ENCODE data around the gene SLC22A23.

SLC22A23 gene

GRCh38 chr6:3309391-3310050 is 147.3 kb downstream of the SLC22A23 start:
- Histone ChIP-seq H3K9ac (ENCODE audit: low read depth, low read length) (no peak overlapping the region), H3K27me3 (ENCODE audit: control insufficient read depth, insufficient read depth, low read length) (no peaks in the 10 kb centered on the region), H3K4me1 (ENCODE audit: control insufficient read depth, insufficient read depth, low read length) (0 out of 2 replicates have a peak, but pooled peaks cover 5% of the 10 kb centered on the region), H3K27ac (ENCODE audit: low read depth, low read length) (no peak overlapping the region), H3K9me3 (ENCODE audit: control insufficient read depth, insufficient read depth, low read length) (no peaks in the 10 kb centered on the region), H3K36me3 (ENCODE audit: control insufficient read depth, insufficient read depth, low read length) (no peaks in the 10 kb centered on the region), H3K4me3 (ENCODE audit: low read depth, low read length) (no peak overlapping the region)

DNA sequence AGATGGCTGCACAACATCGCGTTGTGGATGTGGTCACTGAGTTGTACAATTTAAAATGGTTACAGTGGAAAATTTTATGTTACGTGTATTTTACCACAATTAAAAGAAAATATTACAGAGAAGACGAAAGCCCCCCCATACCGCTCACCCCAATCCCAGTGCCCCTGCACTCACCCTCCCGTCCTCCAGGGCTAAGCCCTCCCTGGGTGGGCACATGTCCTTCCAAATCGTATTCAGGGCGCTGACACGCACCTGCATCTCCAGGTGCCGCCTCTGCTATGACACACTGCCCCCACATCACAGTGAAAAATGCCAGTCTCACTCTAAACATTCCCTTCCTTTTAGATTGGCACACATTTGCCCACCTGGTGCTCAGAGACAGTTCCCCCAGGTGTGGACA is 148.7 kb downstream of the SLC22A23 start:
- 0 out of 2 replicates have a peak, but pooled peaks cover 5% of the 10 kb centered on the region for H3K4me1 ChIP-seq (ENCODE audit: control insufficient read depth, insufficient read depth, low read length)
- no peaks in the 10 kb centered on the region for H3K36me3 ChIP-seq (ENCODE audit: control insufficient read depth, insufficient read depth, low read length)
- H3K9me3 ChIP-seq (ENCODE audit: control insufficient read depth, insufficient read depth, low read length) = no peaks in the 10 kb centered on the region
- H3K27ac ChIP-seq (ENCODE audit: low read depth, low read length) = no peak overlapping the region
- no peak overlapping the region for H3K4me3 ChIP-seq (ENCODE audit: low read depth, low read length)
- no peak overlapping the region for H3K9ac ChIP-seq (ENCODE audit: low read depth, low read length)
- no peaks in the 10 kb centered on the region for H3K27me3 ChIP-seq (ENCODE audit: control insufficient read depth, insufficient read depth, low read length)

DNA sequence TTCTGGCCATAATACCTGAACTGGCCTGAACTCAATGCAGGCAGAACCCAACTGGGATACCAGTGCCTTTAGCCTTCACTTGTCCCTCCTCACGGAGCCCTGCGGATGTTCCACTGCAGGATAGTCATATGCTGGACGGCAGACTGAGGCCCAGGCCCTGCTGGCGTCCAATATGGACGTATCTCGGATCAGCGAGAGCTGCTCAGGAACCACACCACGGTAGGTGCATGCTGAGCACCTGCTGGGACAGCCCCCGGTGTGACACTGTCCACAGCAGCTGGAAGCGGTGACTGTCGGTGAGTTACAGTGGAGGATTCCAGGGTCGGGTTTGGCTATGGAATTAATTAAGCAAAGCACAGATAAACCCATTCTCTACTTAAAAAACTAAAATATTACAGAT is 149.4 kb downstream of the SLC22A23 start:
- Histone ChIP-seq H3K27ac (ENCODE audit: low read depth, low read length) (no peak overlapping the region), H3K9me3 (ENCODE audit: control insufficient read depth, insufficient read depth, low read length) (no peaks in the 10 kb centered on the region), H3K9ac (ENCODE audit: low read depth, low read length) (no peak overlapping the region), H3K36me3 (ENCODE audit: control insufficient read depth, insufficient read depth, low read length) (no peaks in the 10 kb centered on the region), H3K4me3 (ENCODE audit: low read depth, low read length) (no peak overlapping the region), H3K4me1 (ENCODE audit: control insufficient read depth, insufficient read depth, low read length) (0 out of 2 replicates have a peak, but pooled peaks cover 5% of the 10 kb centered on the region), H3K27me3 (ENCODE audit: control insufficient read depth, insufficient read depth, low read length) (no peaks in the 10 kb centered on the region)

DNA sequence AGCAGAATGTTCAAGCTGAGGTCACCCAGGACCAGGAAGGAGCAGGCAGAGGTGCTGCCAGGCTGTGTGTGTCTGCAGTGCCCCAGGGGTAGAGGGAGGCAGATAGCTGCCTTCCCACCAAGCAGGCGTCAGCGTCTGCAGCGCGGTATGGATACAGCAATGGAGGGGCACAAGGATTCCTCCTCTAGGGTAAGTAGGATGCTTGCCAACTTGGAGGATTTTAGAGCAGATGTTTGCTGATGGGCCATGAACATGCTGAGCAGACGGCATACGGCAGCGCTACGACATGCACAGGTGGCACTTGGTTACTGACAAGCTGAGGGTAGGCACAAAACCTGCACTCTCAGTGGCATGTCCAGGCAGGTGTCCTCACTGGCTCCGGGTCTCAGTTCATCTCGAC is 150.0 kb downstream of the SLC22A23 start:
- H3K9ac ChIP-seq (ENCODE audit: low read depth, low read length) = no peak overlapping the region
- H3K4me3 ChIP-seq (ENCODE audit: low read depth, low read length) = no peak overlapping the region
- H3K9me3 ChIP-seq (ENCODE audit: control insufficient read depth, insufficient read depth, low read length) = no peaks in the 10 kb centered on the region
- H3K36me3 ChIP-seq (ENCODE audit: control insufficient read depth, insufficient read depth, low read length) = no peaks in the 10 kb centered on the region
- no peak overlapping the region for H3K27ac ChIP-seq (ENCODE audit: low read depth, low read length)
- H3K4me1 ChIP-seq (ENCODE audit: control insufficient read depth, insufficient read depth, low read length) = 0 out of 2 replicates have a peak, but pooled peaks cover 5% of the 10 kb centered on the region
- H3K27me3 ChIP-seq (ENCODE audit: control insufficient read depth, insufficient read depth, low read length) = no peaks in the 10 kb centered on the region

DNA sequence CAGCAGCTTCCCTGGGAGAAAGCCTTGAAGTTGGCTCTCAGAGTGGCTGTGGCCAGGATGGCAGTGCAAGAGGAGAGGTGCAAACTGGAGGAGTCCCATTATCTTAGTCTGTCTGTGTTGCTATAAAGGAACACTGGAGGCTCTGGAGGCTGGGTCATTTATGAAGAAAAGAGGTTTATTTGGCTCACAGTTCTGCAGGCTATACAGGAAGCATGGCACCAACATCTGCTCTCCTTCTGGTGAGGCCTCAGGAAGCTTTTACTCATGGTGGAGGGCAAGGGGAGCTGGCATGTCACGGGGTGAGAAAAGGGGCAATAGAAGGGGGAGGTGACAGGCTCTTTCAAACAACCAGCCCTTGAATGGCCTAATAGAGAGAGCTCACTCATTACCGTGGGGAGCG is 151.0 kb downstream of the SLC22A23 start:
- no peak overlapping the region for H3K27ac ChIP-seq (ENCODE audit: low read depth, low read length)
- H3K27me3 ChIP-seq (ENCODE audit: control insufficient read depth, insufficient read depth, low read length) = no peaks in the 10 kb centered on the region
- no peak overlapping the region for H3K9ac ChIP-seq (ENCODE audit: low read depth, low read length)
- H3K4me1 ChIP-seq (ENCODE audit: control insufficient read depth, insufficient read depth, low read length) = 0 out of 2 replicates have a peak, but pooled peaks cover 5% of the 10 kb centered on the region
- H3K4me3 ChIP-seq (ENCODE audit: low read depth, low read length) = no peak overlapping the region
- no peaks in the 10 kb centered on the region for H3K9me3 ChIP-seq (ENCODE audit: control insufficient read depth, insufficient read depth, low read length)
- no peaks in the 10 kb centered on the region for H3K36me3 ChIP-seq (ENCODE audit: control insufficient read depth, insufficient read depth, low read length)

DNA sequence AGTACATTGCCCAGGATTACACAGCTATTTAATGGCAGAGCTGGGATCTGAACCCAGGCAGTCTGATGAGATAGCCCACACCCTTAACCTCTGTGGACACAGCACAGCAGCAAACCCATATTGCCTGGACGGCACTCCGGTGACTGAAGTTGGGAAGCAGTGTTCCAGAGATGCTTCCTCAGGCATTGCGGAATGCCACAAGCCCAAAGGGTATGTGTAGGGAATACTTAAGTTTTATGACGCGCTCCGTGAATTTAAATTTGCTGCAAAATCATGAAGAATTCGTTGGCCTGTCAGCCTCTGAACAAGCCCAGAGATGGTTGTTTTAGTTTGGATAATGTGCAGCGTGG is 151.7 kb downstream of the SLC22A23 start:
- H3K9me3 ChIP-seq (ENCODE audit: control insufficient read depth, insufficient read depth, low read length) = no peaks in the 10 kb centered on the region
- H3K27me3 ChIP-seq (ENCODE audit: control insufficient read depth, insufficient read depth, low read length) = no peaks in the 10 kb centered on the region
- no peak overlapping the region for H3K9ac ChIP-seq (ENCODE audit: low read depth, low read length)
- no peaks in the 10 kb centered on the region for H3K36me3 ChIP-seq (ENCODE audit: control insufficient read depth, insufficient read depth, low read length)
- H3K4me3 ChIP-seq (ENCODE audit: low read depth, low read length) = no peak overlapping the region
- H3K27ac ChIP-seq (ENCODE audit: low read depth, low read length) = no peak overlapping the region
- 0 out of 2 replicates have a peak, but pooled peaks cover 5% of the 10 kb centered on the region for H3K4me1 ChIP-seq (ENCODE audit: control insufficient read depth, insufficient read depth, low read length)

- 0 out of 2 replicates have a peak, but pooled peaks cover 2% of the 10 kb centered on the region for H3K4me1 ChIP-seq (ENCODE audit: control insufficient read depth, insufficient read depth, low read length)
- H3K27me3 ChIP-seq (ENCODE audit: control insufficient read depth, insufficient read depth, low read length) = no peaks in the 10 kb centered on the region
- H3K27ac ChIP-seq (ENCODE audit: low read depth, low read length) = no peak overlapping the region
- H3K36me3 ChIP-seq (ENCODE audit: control insufficient read depth, insufficient read depth, low read length) = no peaks in the 10 kb centered on the region
- H3K9me3 ChIP-seq (ENCODE audit: control insufficient read depth, insufficient read depth, low read length) = no peaks in the 10 kb centered on the region
- no peak overlapping the region for H3K9ac ChIP-seq (ENCODE audit: low read depth, low read length)
- H3K4me3 ChIP-seq (ENCODE audit: low read depth, low read length) = no peak overlapping the region
These were observed 152.2 kb downstream of the SLC22A23 start for GRCh38 chr6:3304500-3305215.

- no peak overlapping the region for H3K27ac ChIP-seq (ENCODE audit: low read depth, low read length)
These were observed 152.9 kb downstream of the SLC22A23 start for GRCh38 chr6:3303795-3304411.

DNA sequence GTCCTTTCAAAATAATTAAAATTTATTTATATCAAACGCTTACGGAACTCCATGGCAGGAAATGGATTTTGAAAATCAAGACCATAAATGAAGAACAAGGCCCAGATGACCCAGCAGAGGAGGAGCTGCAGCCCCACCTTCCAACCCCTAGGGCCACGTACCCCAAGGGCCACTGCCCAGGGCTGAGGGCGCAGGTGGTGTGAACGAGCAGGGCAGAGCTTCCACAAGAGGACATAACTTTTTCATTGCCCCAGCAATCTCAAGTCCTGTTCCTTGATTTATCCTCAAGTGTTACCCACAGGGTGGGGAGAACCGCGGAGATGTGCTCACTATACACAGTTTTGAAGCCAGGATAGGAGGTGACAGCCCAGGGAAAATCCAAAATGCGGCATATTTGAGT is 155.3 kb downstream of the SLC22A23 start:
- no peak overlapping the region for H3K27ac ChIP-seq (ENCODE audit: low read depth, low read length)
- H3K36me3 ChIP-seq (ENCODE audit: control insufficient read depth, insufficient read depth, low read length) = no peaks in the 10 kb centered on the region; the same call in 1 of the 2 replicates
- H3K4me1 ChIP-seq (ENCODE audit: control insufficient read depth, insufficient read depth, low read length) = no peaks in the 10 kb centered on the region
- H3K9me3 ChIP-seq (ENCODE audit: control insufficient read depth, insufficient read depth, low read length) = no peaks in the 10 kb centered on the region
- H3K27me3 ChIP-seq (ENCODE audit: control insufficient read depth, insufficient read depth, low read length) = no peaks in the 10 kb centered on the region
- H3K4me3 ChIP-seq (ENCODE audit: low read depth, low read length) = no peak overlapping the region
- no peak overlapping the region for H3K9ac ChIP-seq (ENCODE audit: low read depth, low read length)

More at GRCh38 chr6:3303795-3304411, 152.9 kb downstream of the SLC22A23 start:
- H3K9me3 ChIP-seq (ENCODE audit: control insufficient read depth, insufficient read depth, low read length) = no peaks in the 10 kb centered on the region
- H3K4me1 ChIP-seq (ENCODE audit: control insufficient read depth, insufficient read depth, low read length) = no peaks in the 10 kb centered on the region
- H3K27me3 ChIP-seq (ENCODE audit: control insufficient read depth, insufficient read depth, low read length) = no peaks in the 10 kb centered on the region
- H3K36me3 ChIP-seq (ENCODE audit: control insufficient read depth, insufficient read depth, low read length) = no peaks in the 10 kb centered on the region
- H3K4me3 ChIP-seq (ENCODE audit: low read depth, low read length) = no peak overlapping the region
- H3K9ac ChIP-seq (ENCODE audit: low read depth, low read length) = no peak overlapping the region

DNA sequence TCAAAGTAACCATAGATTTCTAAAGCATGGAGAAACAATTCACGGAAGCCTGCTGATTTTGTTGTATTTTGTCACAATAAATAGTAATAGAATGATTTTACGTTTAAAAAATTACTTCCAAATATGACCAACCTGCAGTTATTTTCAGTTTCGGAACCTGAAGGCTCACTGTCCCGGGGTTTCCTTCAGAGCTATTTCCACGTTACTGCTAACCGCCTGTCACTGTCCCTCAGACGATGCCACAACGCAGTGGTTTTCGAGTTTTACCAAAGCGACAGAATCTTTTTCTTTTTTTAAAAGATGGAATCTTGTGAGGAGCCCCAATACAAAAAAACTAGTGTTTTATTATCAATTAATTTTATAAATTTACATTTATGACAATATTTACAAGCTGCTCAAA is 157.6 kb downstream of the SLC22A23 start:
- no peaks in the 10 kb centered on the region for H3K4me1 ChIP-seq (ENCODE audit: control insufficient read depth, insufficient read depth, low read length)
- H3K4me3 ChIP-seq (ENCODE audit: low read depth, low read length) = no peak overlapping the region
- no peaks in the 10 kb centered on the region for H3K9me3 ChIP-seq (ENCODE audit: control insufficient read depth, insufficient read depth, low read length)
- no peaks in the 10 kb centered on the region for H3K27me3 ChIP-seq (ENCODE audit: control insufficient read depth, insufficient read depth, low read length)
- H3K36me3 ChIP-seq (ENCODE audit: control insufficient read depth, insufficient read depth, low read length) = no peaks in the 10 kb centered on the region; the same call in 1 of the 2 replicates
- no peak overlapping the region for H3K27ac ChIP-seq (ENCODE audit: low read depth, low read length)
- no peak overlapping the region for H3K9ac ChIP-seq (ENCODE audit: low read depth, low read length)

- no peak overlapping the region for H3K4me3 ChIP-seq (ENCODE audit: low read depth, low read length)
- H3K36me3 ChIP-seq (ENCODE audit: control insufficient read depth, insufficient read depth, low read length) = no peaks in the 10 kb centered on the region; the same call in 1 of the 2 replicates
- H3K9ac ChIP-seq (ENCODE audit: low read depth, low read length) = no peak overlapping the region
- H3K9me3 ChIP-seq (ENCODE audit: control insufficient read depth, insufficient read depth, low read length) = no peaks in the 10 kb centered on the region
- no peaks in the 10 kb centered on the region for H3K27me3 ChIP-seq (ENCODE audit: control insufficient read depth, insufficient read depth, low read length)
- no peaks in the 10 kb centered on the region for H3K4me1 ChIP-seq (ENCODE audit: control insufficient read depth, insufficient read depth, low read length)
- no peak overlapping the region for H3K27ac ChIP-seq (ENCODE audit: low read depth, low read length)
These were observed 158.9 kb downstream of the SLC22A23 start for GRCh38 chr6:3297909-3298308.

Measured in HUES48 (cell line).